H4 (cell line): Measurements from ENCODE around the gene ABO. TPM values are rescaled to one million over a fixed set of nuclear protein-coding genes. Genes with fewer than 3 reads are reported as not detected.
"Not testable (repeated sequence)": the region's sequence is repeated elsewhere in the genome, so short reads cannot be mapped to it uniquely, and the experiment has no call there.

Source experiments
- DNase-seq: peaks from one replicate; pipeline ENCODE4 v3.0.0-alpha.2; 2015; ENCODE audit warnings: low spot score
- total RNA-seq: library from RNA; depleted of rRNA; stranded (reverse); fragments of >200 nt; shearing (Covaris generic); gene quantifications from 2 replicates; pipeline ENCODE4 v1.2.3, GENCODE V29; 2014; rRNA removed

The ABO gene
- total RNA-seq, result not detected in 2 replicates

GRCh38 chr9:133275105-133276000 is at the start of gene ABO:
TSS of gene ABO (minus strand) at chr9:133275201.
- DNase-seq, result no peak

GRCh38 chr9:133323991-133324703 is 49.1 kb upstream of the ABO start:
- no peak for DNase-seq

- no peak for DNase-seq
These were observed 48.2 kb upstream of the ABO start for GRCh38 chr9:133323211-133323610.

- no peak for DNase-seq
These were observed 47.7 kb upstream of the ABO start for GRCh38 chr9:133322701-133323100.

- no peak for DNase-seq
These were observed 46.5 kb upstream of the ABO start for GRCh38 chr9:133321411-133321935.

GRCh38 chr9:133320421-133320881 is 45.5 kb upstream of the ABO start:
- no peak for DNase-seq

- not testable (repeated sequence) for DNase-seq
These were observed 42.5 kb upstream of the ABO start for GRCh38 chr9:133317551-133317950.

GRCh38 chr9:133315997-133316396 is 41.0 kb upstream of the ABO start:
- no peak for DNase-seq

- DNase-seq, result no peak
These were observed 34.6 kb upstream of the ABO start for GRCh38 chr9:133309608-133310007.

- no peak for DNase-seq
These were observed 32.3 kb upstream of the ABO start for GRCh38 chr9:133307301-133307700.

GRCh38 chr9:133306242-133307204 is 31.5 kb upstream of the ABO start:
- DNase-seq, result no peak

GRCh38 chr9:133305731-133306130 is 30.7 kb upstream of the ABO start:
- no peak for DNase-seq

- no peak for DNase-seq
These were observed 29.7 kb upstream of the ABO start for GRCh38 chr9:133304477-133305377.

GRCh38 chr9:133304158-133304470 is 29.1 kb upstream of the ABO start:
- no peak for DNase-seq

GRCh38 chr9:133303266-133304157 is 28.5 kb upstream of the ABO start:
- no peak for DNase-seq

GRCh38 chr9:133301253-133302230 is 26.5 kb upstream of the ABO start:
- no peak for DNase-seq

- not testable (repeated sequence) for DNase-seq
These were observed 25.0 kb upstream of the ABO start for GRCh38 chr9:133299996-133300395.

GRCh38 chr9:133294257-133294656 is 19.3 kb upstream of the ABO start:
- no peak for DNase-seq
